ENCODE measurements around the gene RAD51.

The RAD51 gene

GRCh38 chr15:40766194-40766815, 71.3 kb downstream of the RAD51 start:
- Histone ChIP-seq H3K36me3 (ENCODE audit: control insufficient read depth, insufficient read depth, low read length) (peaks cover 9% of the 10 kb centered on the region), H3K9me3 (ENCODE audit: control insufficient read depth, insufficient read depth, low read length) (no peaks in the 10 kb centered on the region), H3K4me1 (ENCODE audit: control insufficient read depth, insufficient read depth, low read length) (peaks cover 16% of the 10 kb centered on the region), H3K9ac (ENCODE audit: low read depth, low read length) (no peak overlapping the region), H3K27me3 (ENCODE audit: control insufficient read depth, insufficient read depth, low read length) (peaks cover 2% of the 10 kb centered on the region), H3K4me3 (ENCODE audit: low read depth, low read length) (no peak overlapping the region)

GRCh38 chr15:40766906-40767837, 72.2 kb downstream of the RAD51 start:
- peaks cover 12% of the 10 kb centered on the region for H3K36me3 ChIP-seq (ENCODE audit: control insufficient read depth, insufficient read depth, low read length)
- peaks cover 2% of the 10 kb centered on the region for H3K27me3 ChIP-seq (ENCODE audit: control insufficient read depth, insufficient read depth, low read length)
- no peak overlapping the region for H3K4me3 ChIP-seq (ENCODE audit: low read depth, low read length)
- H3K9me3 ChIP-seq (ENCODE audit: control insufficient read depth, insufficient read depth, low read length) = no peaks in the 10 kb centered on the region
- H3K4me1 ChIP-seq (ENCODE audit: control insufficient read depth, insufficient read depth, low read length) = peaks cover 16% of the 10 kb centered on the region
- no peak overlapping the region for H3K9ac ChIP-seq (ENCODE audit: low read depth, low read length)

- H3K27me3 ChIP-seq (ENCODE audit: control insufficient read depth, insufficient read depth, low read length) = peaks cover 2% of the 10 kb centered on the region
- H3K36me3 ChIP-seq (ENCODE audit: control insufficient read depth, insufficient read depth, low read length) = peaks cover 16% of the 10 kb centered on the region
- no peak overlapping the region for H3K9ac ChIP-seq (ENCODE audit: low read depth, low read length)
- H3K4me1 ChIP-seq (ENCODE audit: control insufficient read depth, insufficient read depth, low read length) = peaks cover 16% of the 10 kb centered on the region
- no peaks in the 10 kb centered on the region for H3K9me3 ChIP-seq (ENCODE audit: control insufficient read depth, insufficient read depth, low read length)
- H3K4me3 ChIP-seq (ENCODE audit: low read depth, low read length) = no peak overlapping the region
Measured at GRCh38 chr15:40767838-40768500, 73.0 kb downstream of the RAD51 start.

- Histone ChIP-seq H3K4me1 (ENCODE audit: control insufficient read depth, insufficient read depth, low read length) (peaks cover 16% of the 10 kb centered on the region), H3K36me3 (ENCODE audit: control insufficient read depth, insufficient read depth, low read length) (peaks cover 18% of the 10 kb centered on the region), H3K27me3 (ENCODE audit: control insufficient read depth, insufficient read depth, low read length) (peaks cover 2% of the 10 kb centered on the region), H3K9me3 (ENCODE audit: control insufficient read depth, insufficient read depth, low read length) (no peaks in the 10 kb centered on the region), H3K9ac (ENCODE audit: low read depth, low read length) (no peak overlapping the region), H3K4me3 (ENCODE audit: low read depth, low read length) (no peak overlapping the region)
Measured at GRCh38 chr15:40768521-40769273, 73.7 kb downstream of the RAD51 start.

GRCh38 chr15:40769274-40770146, 74.5 kb downstream of the RAD51 start, which contains the start of gene C15orf62:
C15orf62 (plus strand) TSS chr15:40769980; CDS start chr15:40770496, 516 bp downstream.
- no peak within 1 kb of the TSS for H3K9ac ChIP-seq (ENCODE audit: low read depth, low read length)
- H3K4me3 ChIP-seq (ENCODE audit: low read depth, low read length) = no peak within 1 kb of the TSS
- peaks cover under 1% of the 10 kb centered on the region for H3K27me3 ChIP-seq (ENCODE audit: control insufficient read depth, insufficient read depth, low read length)
- peaks cover 24% of the 10 kb centered on the region for H3K36me3 ChIP-seq (ENCODE audit: control insufficient read depth, insufficient read depth, low read length)
- peaks cover 16% of the 10 kb centered on the region for H3K4me1 ChIP-seq (ENCODE audit: control insufficient read depth, insufficient read depth, low read length)
- H3K9me3 ChIP-seq (ENCODE audit: control insufficient read depth, insufficient read depth, low read length) = no peaks in the 10 kb centered on the region

- peaks cover 32% of the 10 kb centered on the region for H3K36me3 ChIP-seq (ENCODE audit: control insufficient read depth, insufficient read depth, low read length)
- no peak overlapping the region for H3K4me3 ChIP-seq (ENCODE audit: low read depth, low read length)
- H3K27me3 ChIP-seq (ENCODE audit: control insufficient read depth, insufficient read depth, low read length) = no peaks in the 10 kb centered on the region
- H3K9me3 ChIP-seq (ENCODE audit: control insufficient read depth, insufficient read depth, low read length) = no peaks in the 10 kb centered on the region
- H3K9ac ChIP-seq (ENCODE audit: low read depth, low read length) = no peak overlapping the region
- H3K4me1 ChIP-seq (ENCODE audit: control insufficient read depth, insufficient read depth, low read length) = peaks cover 10% of the 10 kb centered on the region
Measured at GRCh38 chr15:40770147-40770721, 75.3 kb downstream of the RAD51 start.

GRCh38 chr15:40771242-40771641, 76.3 kb downstream of the RAD51 start:
- Histone ChIP-seq H3K4me1 (ENCODE audit: control insufficient read depth, insufficient read depth, low read length) (peaks cover 1% of the 10 kb centered on the region), H3K9ac (ENCODE audit: low read depth, low read length) (no peak overlapping the region)

GRCh38 chr15:40772014-40772413, 77.0 kb downstream of the RAD51 start:
- peaks cover 47% of the 10 kb centered on the region for H3K36me3 ChIP-seq (ENCODE audit: control insufficient read depth, insufficient read depth, low read length)
- H3K4me1 ChIP-seq (ENCODE audit: control insufficient read depth, insufficient read depth, low read length) = no peaks in the 10 kb centered on the region
- H3K4me3 ChIP-seq (ENCODE audit: low read depth, low read length) = no peak overlapping the region
- H3K27me3 ChIP-seq (ENCODE audit: control insufficient read depth, insufficient read depth, low read length) = no peaks in the 10 kb centered on the region
- H3K9me3 ChIP-seq (ENCODE audit: control insufficient read depth, insufficient read depth, low read length) = no peaks in the 10 kb centered on the region
- no peak overlapping the region for H3K9ac ChIP-seq (ENCODE audit: low read depth, low read length)

More at GRCh38 chr15:40771242-40771641, 76.3 kb downstream of the RAD51 start:
- H3K4me3 ChIP-seq (ENCODE audit: low read depth, low read length) = no peak overlapping the region
- H3K27me3 ChIP-seq (ENCODE audit: control insufficient read depth, insufficient read depth, low read length) = no peaks in the 10 kb centered on the region
- no peaks in the 10 kb centered on the region for H3K9me3 ChIP-seq (ENCODE audit: control insufficient read depth, insufficient read depth, low read length)
- H3K36me3 ChIP-seq (ENCODE audit: control insufficient read depth, insufficient read depth, low read length) = peaks cover 40% of the 10 kb centered on the region

- Histone ChIP-seq H3K36me3 (ENCODE audit: control insufficient read depth, insufficient read depth, low read length) (peaks cover 39% of the 10 kb centered on the region), H3K4me1 (ENCODE audit: control insufficient read depth, insufficient read depth, low read length) (no peaks in the 10 kb centered on the region), H3K9ac (ENCODE audit: low read depth, low read length) (no peak overlapping the region), H3K9me3 (ENCODE audit: control insufficient read depth, insufficient read depth, low read length) (no peaks in the 10 kb centered on the region), H3K4me3 (ENCODE audit: low read depth, low read length) (no peak overlapping the region), H3K27me3 (ENCODE audit: control insufficient read depth, insufficient read depth, low read length) (no peaks in the 10 kb centered on the region)
Measured at GRCh38 chr15:40773496-40773895, 78.5 kb downstream of the RAD51 start.

GRCh38 chr15:40773902-40774301, 78.9 kb downstream of the RAD51 start:
- H3K9ac ChIP-seq (ENCODE audit: low read depth, low read length) = no peak overlapping the region
- H3K36me3 ChIP-seq (ENCODE audit: control insufficient read depth, insufficient read depth, low read length) = peaks cover 41% of the 10 kb centered on the region
- H3K4me1 ChIP-seq (ENCODE audit: control insufficient read depth, insufficient read depth, low read length) = no peaks in the 10 kb centered on the region
- H3K9me3 ChIP-seq (ENCODE audit: control insufficient read depth, insufficient read depth, low read length) = no peaks in the 10 kb centered on the region
- no peaks in the 10 kb centered on the region for H3K27me3 ChIP-seq (ENCODE audit: control insufficient read depth, insufficient read depth, low read length)
- H3K4me3 ChIP-seq (ENCODE audit: low read depth, low read length) = no peak overlapping the region

All from iPS-15b (cell line).